Stimulated activated CD4-positive, alpha-beta T cell treated with anti-CD3 and anti-CD28 coated beads, Interleukin-12 subunit alpha, Interleukin-12 subunit beta, amount 100 ng/mL, for 24 hours (primary cell): ENCODE data around the gene ENPP3.

Source experiments
- DNase-seq, 2 experiments: peaks; one replicate each; pipeline ENCODE4 v3.0.0-alpha.2; 2020; ENCODE audit warnings: low read depth in 2 of 2

The ENPP3 gene

GRCh38 chr6:131765081-131765803, 128.1 kb downstream of the ENPP3 start:
- no peak for DNase-seq

- DNase-seq: no peak
Measured at GRCh38 chr6:131765804-131766135, 128.7 kb downstream of the ENPP3 start.

- no peak for DNase-seq
Measured at GRCh38 chr6:131766631-131767030, 129.5 kb downstream of the ENPP3 start.

GRCh38 chr6:131768964-131769363, 131.9 kb downstream of the ENPP3 start:
- DNase-seq: no peak

GRCh38 chr6:131769385-131770141, 132.5 kb downstream of the ENPP3 start:
- DNase-seq: no peak

- no peak for DNase-seq
Measured at GRCh38 chr6:131770776-131771175, 133.7 kb downstream of the ENPP3 start.

- no peak for DNase-seq
Measured at GRCh38 chr6:131773284-131773950, 136.3 kb downstream of the ENPP3 start.

- DNase-seq: no peak
Measured at GRCh38 chr6:131775886-131776285, 138.8 kb downstream of the ENPP3 start.

GRCh38 chr6:131776985-131777384, 139.9 kb downstream of the ENPP3 start:
- DNase-seq: no peak

GRCh38 chr6:131778169-131778568, 141.1 kb downstream of the ENPP3 start:
- no peak for DNase-seq

GRCh38 chr6:131779304-131779703, 142.2 kb downstream of the ENPP3 start:
- no peak for DNase-seq

- DNase-seq: no peak
Measured at GRCh38 chr6:131780600-131780999, 143.5 kb downstream of the ENPP3 start.

GRCh38 chr6:131781687-131782086, 144.6 kb downstream of the ENPP3 start:
- DNase-seq: no peak

- DNase-seq: no peak
Measured at GRCh38 chr6:131782764-131783163, 145.7 kb downstream of the ENPP3 start.

GRCh38 chr6:131784561-131784960, 147.5 kb downstream of the ENPP3 start:
- DNase-seq: no peak

GRCh38 chr6:131787079-131787478, 150.0 kb downstream of the ENPP3 start:
- no peak for DNase-seq

GRCh38 chr6:131787766-131788712, 150.9 kb downstream of the ENPP3 start:
- no peak for DNase-seq

- no peak for DNase-seq
Measured at GRCh38 chr6:131789219-131789618, 152.1 kb downstream of the ENPP3 start.

- no peak for DNase-seq
Measured at GRCh38 chr6:131791476-131791875, 154.4 kb downstream of the ENPP3 start.

- no peak for DNase-seq
Measured at GRCh38 chr6:131792091-131792496, 155.0 kb downstream of the ENPP3 start.

- no peak for DNase-seq
Measured at GRCh38 chr6:131795366-131795765, 158.3 kb downstream of the ENPP3 start.
